GM21360 (cell line): ENCODE measurements around the gene KIAA0753.

ENCODE experiments used
- ATAC-seq: cut with Tn5 transposase; IDR thresholded peaks from one replicate; pipeline ENCODE4 v1.9.1; 2021; ENCODE audit warnings: mild to moderate bottlenecking, moderate library complexity; ENCODE audit not compliant: unreplicated experiment

The KIAA0753 gene

DNA sequence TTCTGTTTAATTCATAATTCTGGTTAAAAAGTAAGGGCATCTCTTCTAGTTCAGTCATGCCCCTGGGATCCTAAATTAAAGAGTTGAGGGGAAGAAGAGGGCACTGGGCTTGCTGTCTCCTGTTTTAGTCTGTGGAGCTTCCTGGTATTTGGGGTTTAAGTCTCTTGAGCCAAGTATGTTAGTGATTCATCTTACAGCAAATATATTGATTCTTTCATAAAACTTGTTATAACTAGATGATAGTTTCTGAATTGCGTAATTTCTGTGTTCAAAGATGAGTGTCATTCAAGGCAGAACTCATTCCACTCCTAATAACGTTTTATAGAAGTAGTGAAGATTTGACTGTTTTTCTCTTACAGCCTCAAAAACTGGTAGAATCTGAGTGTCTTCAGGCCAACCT, 2.1 kb upstream of the KIAA0753 start:
- ATAC-seq: no peak

DNA sequence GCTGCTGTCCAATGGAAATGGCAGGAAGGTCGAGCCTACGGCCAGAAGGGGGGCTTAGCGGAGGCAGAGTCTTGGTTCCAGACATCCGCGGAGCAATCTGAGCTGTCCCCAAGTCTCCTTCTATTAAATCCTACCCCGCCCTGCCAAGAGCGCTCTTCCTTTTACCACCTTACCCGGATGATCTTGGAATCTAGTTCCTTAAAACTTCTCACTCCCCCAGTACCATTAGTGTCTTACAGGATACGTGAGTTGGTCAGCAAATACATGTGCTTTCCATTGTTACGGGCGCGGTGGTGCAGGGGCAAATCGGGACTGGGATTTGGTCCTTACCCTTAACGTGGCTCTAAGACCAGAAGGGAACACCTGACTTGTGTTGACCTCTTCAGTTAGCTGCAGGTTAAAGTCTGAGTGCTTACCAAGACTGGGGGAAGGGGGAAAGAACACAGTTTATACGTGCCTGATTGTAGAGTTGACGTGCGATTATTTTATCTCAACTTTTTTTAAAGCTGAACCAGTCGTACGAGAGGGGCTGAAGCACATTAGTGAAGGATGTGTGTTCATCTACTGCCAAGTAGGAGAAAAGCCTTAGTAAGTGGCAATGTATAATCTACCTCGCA, 844 bp upstream of the KIAA0753 start:
- ATAC-seq: no peak

DNA sequence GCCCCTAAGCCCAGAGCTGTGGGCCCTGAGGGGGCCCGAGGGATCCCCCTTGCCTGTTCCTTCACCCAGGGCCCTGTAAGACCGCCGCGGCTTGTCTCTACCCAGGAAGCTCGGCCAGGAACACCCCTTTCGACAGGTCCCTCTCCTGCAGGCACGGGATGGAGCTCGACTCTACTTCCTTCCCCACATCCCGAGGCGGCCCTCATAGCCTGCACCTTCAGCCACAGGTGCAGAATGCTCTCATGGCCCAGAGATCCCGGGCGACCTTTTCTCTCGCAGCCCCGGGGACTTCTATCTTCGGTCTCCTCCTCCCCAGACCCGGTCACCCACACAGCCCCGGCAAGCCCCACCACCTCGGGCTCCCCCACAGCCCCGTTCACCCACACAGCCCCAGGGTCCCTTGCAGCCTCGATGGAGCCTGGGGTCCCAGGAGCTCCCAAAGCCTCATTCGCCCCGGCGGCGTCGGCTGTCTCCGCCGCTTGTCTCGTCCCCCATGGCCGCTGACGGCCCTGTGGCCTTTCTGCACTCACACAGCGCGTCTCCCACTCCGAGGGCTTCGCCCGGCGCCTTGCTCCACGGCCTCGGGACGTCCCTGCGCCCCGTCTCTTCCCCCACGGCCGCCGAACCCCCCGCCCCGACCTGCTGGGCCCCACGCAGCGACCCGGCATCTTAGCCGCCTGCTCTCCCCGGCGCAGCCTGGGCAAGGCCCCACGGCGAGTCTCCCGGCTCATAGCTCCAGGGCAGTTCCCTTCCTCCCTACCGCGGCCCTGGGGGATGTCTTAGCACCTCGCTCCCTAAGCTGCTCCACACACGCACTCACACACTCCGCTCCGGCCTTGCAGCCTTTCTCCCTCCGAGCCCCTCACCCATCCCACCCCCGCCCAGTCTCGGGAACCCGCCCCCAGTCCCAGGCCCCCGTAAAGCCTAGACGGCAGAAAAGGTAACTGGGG, 650 bp downstream of the KIAA0753 start:
- ATAC-seq: no peak

DNA sequence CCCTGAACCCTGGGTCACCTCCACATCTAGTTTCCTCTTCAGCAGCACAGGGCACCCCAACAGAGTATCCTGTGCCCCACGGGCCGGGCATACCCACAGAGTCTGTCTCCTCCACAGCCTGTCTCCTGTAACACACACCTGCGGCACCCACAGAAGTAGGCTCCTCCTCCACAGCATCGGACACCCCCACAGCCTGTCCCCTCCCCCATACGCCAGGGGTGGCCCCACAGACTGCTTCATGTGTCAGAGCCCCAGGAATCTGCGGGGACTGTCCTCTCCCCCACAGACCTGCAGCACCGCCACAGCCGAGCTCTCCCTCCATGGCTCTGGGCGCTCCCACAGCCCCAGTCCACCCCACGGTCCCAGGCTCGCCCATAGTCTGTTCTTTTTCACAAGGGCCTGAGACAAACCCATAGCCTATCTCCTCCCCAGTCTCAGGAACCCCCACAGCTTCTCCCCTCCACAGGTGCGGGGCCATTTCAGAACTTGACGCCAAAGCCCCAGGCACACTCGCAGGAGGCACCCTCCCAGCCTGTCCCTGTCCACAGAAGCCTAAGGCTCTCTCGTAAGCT, 1.4 kb downstream of the KIAA0753 start:
- ATAC-seq: no peak

DNA sequence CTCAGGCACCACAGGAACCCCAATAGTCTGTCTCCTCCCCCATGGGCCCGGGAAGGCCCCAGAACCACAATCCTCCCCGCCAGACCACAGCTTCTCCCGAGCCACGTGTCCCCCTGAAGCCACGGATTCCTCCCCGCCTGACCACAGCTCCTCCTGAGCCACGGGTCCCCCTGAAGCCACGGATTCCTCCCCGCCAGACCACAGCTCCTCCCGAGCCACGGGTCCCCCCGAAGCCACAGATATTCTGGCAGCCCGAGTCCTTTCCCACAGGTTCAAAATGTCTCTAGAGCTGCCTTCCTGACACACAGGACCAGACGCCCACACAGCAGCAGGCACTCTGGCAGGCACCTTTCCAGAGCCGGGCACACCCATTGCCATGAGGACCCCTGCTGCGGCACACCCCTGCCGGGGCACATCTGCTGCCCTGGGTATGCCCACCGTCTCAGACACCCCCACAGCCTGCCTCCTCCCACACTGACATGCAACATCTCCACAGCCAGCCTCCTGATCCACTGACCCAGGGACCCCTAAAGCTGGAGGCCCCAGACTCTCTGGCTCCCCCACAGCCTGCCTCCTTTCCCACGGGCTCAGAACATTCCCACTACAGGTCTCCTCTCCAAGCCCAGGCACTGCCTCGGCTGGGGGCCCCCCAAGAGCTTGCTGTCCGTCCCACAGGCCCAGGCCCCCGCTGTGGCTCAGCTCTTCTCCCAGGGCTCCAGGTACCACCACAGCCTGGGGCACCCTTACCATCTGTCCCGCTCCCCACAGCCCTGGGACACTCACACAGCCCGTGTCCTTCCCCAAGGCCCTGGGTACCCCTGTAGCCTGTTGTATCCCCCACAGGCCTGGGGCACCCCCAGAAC, 2.2 kb downstream of the KIAA0753 start:
- no peak for ATAC-seq

DNA sequence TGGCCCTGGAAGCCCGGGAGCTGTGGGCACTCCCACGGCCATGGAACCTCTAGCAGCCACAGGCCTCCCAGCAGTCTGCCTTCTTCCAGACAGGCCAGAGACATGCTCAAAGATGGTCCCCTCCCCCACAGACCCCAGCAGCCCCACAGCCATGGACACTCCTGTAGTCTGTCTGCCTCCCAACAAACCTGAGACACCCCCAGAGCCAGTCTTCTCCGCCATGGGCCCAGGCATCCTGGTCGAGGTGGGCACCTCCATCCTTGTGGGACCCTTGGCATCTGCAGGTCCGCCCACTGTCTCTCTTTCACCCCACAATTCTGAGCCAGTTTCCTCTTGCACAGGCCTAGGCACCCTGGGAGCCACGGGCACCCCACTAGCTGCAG, 3.1 kb downstream of the KIAA0753 start:
- no peak for ATAC-seq

DNA sequence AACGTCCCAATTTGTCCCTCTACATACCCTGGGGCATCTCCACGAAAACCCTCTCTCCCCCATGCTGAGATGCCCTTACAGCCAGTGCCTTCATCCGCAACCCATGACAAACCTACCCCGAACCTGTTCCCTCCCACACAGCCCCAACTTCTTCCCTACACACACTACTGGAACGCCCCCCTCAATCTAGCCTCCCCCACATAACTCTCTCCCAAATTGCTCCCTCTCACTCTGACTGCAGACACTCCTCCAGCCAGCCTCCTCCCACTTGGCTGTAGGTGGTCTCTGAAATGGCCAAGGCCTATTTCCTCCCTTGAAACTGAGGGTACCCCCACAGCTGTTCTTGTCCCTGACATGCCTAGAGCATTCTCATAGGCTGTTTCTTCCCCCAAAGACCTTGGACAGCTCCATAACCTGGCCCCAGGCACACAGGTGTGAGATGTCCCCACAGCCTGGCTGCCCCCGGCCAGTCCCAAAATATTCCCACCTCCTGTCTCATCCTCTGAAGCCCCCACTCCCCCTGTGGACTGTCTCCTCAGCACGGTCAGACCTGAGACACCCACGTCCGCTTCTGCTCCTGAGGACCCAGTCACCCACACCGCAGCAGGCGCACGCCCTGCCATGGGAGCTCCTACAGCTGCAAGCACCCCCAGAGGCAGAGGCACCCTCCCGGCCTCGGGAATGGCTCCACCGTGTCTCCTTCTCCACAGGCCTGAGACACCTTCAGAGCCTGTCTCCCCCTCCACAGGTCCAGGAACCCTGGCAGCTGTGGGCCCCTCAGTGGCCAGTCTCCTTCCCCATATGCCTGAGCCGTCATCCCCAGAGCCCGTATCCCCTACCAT, 3.7 kb downstream of the KIAA0753 start:
- no peak for ATAC-seq

DNA sequence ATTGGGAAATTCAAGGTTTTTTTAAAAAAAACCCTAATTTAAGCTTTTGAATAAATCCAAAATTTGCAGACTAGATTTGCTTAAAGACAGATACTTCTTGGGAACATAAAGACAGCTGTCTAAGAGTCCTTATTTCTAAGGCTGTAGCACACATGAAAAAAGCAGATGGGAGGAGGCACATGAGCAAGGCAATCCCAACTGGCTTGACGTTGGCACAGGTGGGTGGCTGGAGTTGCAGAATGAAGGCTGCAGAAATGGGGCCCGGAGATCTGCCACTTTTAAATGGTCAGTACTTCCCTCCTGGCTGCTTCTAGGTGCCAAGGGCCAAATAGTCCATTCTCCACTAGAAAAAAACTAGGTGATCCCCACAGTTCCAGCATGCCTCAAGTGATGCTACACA, 4.4 kb downstream of the KIAA0753 start:
- ATAC-seq: no peak

DNA sequence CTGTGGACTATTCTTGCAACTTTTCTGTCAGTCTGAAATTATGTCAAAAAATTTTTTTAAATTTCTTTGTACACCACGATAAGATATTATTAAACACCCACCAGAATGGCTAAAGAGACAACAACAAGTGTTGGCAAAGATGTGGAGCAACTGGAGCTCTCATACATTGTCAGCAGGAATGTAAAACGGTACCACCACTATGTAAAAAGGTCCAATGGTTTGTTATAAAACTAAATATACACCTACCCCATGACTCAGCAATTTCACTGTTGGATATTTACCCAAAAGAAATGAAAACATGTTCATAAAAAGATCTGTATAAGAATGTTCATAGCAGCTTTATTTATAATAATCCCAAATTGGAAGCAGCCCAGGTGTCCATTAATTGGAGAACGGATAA, 7.2 kb downstream of the KIAA0753 start:
- ATAC-seq: no peak

DNA sequence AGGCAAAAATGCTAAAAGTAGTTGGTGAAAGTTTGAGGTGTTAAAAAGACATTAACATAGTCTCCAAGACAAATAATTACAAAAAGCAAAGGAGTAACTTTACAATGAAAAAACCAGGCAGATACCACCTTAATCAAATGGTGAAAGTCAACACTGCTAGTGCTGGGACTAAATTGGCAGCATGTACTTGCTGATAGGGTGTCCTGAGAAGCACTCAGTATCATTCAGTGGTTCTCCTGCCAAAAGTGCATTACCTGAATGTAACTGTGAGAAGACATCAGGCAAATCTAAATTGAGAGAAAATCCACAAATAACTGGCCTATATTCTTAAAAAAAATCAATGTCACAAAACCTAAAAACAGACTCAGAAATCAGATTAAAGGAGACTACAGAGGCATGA, 8.0 kb downstream of the KIAA0753 start:
- no peak for ATAC-seq

DNA sequence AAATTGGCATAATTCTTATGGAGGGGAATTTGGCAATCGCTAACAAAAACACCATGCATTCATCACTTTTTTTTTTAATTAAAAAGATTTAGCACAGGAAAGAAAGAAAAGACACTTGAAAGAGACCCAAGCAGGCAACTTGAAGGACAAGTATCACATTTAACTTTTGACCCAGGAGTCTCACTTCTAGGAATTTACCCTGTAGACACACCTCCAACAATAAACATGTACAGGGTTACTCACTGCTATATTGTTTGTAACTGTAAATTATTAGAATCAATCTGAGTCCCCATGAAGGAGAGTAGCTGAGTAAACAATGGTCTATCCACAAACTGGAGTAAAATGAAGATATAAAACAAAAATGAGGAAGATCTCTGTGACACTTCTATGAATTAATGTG, 10.1 kb downstream of the KIAA0753 start:
- ATAC-seq: no peak

DNA sequence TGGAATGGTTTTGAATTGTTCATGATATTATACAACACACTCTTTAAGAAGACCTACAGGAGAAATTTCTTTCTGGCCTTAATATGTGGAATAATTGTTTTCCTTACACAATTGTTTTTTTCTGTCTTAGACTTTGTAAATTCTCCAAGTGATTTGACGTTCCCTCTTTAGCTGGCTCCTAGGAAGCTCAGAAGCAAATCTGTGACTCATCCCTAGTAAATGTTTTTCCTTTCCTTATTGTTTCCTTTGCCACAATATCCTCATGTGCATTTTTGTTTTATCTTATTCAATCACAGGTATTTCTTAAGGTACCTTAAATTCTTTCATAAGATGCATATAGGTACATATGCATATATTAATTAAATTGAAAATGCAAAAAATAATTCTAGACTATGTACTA, 13.5 kb downstream of the KIAA0753 start:
- ATAC-seq: no peak

DNA sequence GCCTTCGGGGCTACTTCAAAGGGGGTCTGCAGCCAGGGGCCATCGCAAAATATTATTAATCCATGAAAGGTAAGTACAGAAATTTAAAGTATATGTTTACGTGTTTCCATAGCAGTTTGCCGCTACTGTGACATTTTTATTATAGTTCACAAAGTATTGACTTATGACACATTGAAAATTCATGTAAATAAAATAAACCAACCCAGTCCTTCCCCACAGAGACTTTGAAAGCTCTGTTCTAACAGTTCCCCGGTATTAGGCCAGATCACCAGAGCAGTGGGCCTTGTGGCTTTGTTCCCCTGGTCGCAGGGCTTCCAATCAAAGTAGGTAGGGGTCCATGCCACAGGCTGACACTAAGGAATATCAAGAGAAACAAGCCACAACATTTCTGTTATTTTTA, 13.9 kb downstream of the KIAA0753 start:
- no peak for ATAC-seq

DNA sequence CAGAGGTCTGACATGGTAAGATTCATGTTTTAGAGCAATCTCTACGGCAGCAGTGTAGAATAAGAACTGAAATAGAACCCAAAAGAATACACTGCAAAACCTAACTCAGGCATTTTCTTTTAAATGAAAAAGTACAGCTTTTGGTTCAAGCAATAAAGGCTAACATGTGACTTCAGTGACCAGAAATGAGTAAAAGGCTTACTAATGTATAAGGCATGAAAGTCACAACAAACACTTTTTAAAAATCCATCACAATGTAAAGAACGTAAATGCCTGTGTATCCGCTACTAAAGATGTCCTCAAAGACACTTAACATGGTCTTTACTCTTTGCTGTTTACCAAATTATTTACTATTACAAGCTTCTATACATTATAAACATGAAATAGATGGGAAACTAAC, 16.6 kb downstream of the KIAA0753 start:
- no peak for ATAC-seq

DNA sequence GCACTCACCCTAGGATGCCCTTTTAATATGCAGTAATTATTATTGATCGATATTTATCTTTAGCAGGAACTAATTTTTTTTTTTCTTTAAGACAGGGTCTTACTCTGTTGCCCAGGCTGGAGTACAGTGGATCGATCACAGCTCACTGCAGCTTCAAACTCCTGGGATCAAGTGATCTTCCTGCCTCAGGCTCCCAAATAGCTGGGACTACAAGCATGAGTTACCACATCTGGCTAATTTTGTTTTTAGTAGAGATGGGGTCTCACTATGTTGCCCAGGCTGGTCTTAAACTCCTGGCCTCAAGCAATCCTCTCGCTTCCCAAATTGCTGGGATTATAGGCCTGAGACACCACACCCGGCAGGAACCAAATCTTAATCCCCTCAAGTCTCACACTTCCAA, 29.3 kb downstream of the KIAA0753 start:
- no peak for ATAC-seq

DNA sequence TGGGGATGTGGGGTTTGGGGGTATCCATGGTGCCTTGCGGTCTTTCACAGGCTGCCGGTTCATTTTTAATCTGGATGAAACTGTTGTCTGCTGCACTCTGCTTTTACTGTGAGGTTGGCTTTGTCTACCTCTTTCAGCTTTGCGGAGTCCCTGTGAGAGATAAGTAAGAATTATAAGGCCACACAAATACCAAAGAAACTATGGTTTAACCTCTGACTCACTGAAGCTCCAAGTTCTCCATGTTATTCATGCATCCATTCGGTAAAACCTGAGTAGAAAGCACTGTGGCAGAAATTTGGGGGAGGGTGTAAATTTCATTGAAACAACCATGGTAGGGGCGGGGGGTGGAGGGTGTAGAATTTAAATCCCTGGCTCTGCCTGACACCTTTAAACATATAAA, 30.5 kb downstream of the KIAA0753 start:
- ATAC-seq: no peak

DNA sequence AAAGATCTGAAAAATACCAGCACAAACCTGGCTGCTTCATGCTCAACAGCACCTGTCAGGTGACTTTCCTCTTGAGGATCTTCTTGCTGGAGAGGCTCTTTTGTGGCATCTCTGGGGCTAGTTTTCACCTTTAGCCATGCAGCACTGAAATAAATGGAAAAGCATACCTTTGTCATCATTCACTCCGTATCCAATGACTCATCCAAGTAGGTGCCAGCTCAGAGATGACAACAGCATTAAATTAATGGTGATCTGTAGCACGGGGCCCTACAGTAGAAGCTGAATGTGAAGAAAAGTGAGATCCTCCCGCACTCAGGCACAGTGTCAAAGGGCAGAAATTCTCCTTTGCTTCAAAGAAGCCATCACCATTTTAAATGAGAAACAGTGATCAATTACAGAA, 32.2 kb downstream of the KIAA0753 start:
- ATAC-seq: no peak

DNA sequence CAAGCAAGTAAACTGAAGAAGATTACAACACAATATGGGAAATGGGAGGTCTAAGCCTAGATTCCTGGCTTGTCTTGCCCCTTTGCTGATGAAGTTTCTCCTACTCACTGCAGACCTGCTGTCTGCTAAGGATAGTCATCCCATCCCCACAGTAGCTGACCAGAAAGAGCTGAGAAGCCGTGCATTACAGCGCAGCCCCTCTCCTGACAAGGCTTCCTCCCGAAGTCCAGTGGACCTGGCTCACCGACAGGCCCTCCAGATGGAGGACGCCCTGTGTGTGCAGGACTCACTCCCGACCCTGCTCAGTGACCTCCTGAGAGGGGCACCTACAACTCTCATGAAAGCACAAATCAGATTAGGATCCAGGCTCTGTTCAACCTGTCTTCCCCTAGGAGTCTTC, 35.4 kb downstream of the KIAA0753 start:
- ATAC-seq: no peak

DNA sequence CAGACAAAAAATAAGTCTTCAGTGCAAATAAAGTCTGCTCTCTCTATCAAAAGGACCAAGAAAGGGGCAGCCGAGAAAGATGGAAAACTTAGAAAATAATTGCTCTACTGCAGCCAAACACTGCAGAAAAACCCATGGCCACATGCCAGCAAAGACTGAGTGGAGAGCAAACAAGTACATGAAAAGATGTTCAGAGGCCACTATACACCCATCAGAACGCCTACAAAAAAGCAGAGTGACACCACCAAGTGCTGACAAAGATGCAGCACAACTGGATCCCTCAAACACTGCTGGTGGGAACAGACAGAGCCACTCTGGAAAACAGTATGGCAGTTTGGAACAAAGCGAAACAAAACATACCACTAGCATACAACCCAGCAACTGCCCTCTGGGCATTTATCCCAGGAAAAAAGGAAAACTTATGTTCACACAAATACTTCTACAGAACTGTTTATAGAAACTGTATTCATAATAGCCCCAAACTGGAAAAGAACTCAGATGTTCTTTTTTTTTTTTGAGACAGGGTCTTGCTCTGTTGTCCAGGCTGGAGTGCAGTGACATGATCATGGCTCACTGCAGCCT, 36.7 kb downstream of the KIAA0753 start:
- ATAC-seq: no peak

DNA sequence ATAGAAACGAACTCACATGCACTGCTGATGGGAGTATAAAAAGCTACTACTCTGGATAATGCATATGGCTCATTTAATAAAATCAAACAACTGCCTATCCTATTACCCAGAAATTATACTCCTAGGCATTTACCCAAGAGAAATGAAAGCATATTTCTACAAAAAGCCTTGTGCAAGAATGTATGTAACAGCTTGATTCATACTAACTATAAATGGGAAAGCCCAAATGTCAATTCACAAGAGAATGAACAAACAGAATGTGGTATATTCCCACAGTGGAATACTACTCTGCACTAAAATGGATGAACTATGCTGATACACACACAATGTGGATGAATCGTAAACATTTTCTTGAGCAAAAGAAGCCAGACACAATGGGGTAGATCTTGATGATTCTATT, 38.4 kb downstream of the KIAA0753 start:
- ATAC-seq: no peak
